ENCODE measurements around the gene NEBL. TPM values are rescaled to one million over a fixed set of nuclear protein-coding genes. Genes with fewer than 3 reads are reported as not detected.

The NEBL gene
- total RNA-seq, 1 donor from 2014 or later, result 0.74 TPM

- Mint-ChIP-seq H3K27ac (ENCODE audit: unreplicated experiment) (no peak overlapping the region), H3K27me3 (ENCODE audit: unreplicated experiment) (peaks cover 1% of the 10 kb centered on the region), H3K36me3 (ENCODE audit: unreplicated experiment) (no peaks in the 10 kb centered on the region), H3K4me3 (ENCODE audit: unreplicated experiment) (no peak overlapping the region), H3K9me3 (ENCODE audit: unreplicated experiment) (no peaks in the 10 kb centered on the region), H3K4me1 (ENCODE audit: low read depth, unreplicated experiment) (no peaks in the 10 kb centered on the region)
- no peak for TF ChIP-seq CTCF (IDR thresholded peaks at IDR 0.05; ENCODE audit: partially characterized antibody, unreplicated experiment)
- no peak for DNase-seq
Measured at GRCh38 chr10:20778008-20778757, 118.9 kb downstream of the NEBL start.

- H3K27me3 Mint-ChIP-seq (ENCODE audit: unreplicated experiment), result peaks cover 1% of the 10 kb centered on the region
- no peak overlapping the region for H3K27ac Mint-ChIP-seq (ENCODE audit: unreplicated experiment)
Measured at GRCh38 chr10:20776384-20777118, 120.6 kb downstream of the NEBL start.

GRCh38 chr10:20771051-20771450 lies 126.1 kb downstream of the NEBL start:
- Mint-ChIP-seq H3K27ac (ENCODE audit: unreplicated experiment) (no peak overlapping the region), H3K4me1 (ENCODE audit: low read depth, unreplicated experiment) (no peaks in the 10 kb centered on the region), H3K9me3 (ENCODE audit: unreplicated experiment) (no peaks in the 10 kb centered on the region), H3K4me3 (ENCODE audit: unreplicated experiment) (no peak overlapping the region), H3K27me3 (ENCODE audit: unreplicated experiment) (peaks cover 1% of the 10 kb centered on the region), H3K36me3 (ENCODE audit: unreplicated experiment) (no peaks in the 10 kb centered on the region)
- no peak for TF ChIP-seq CTCF (IDR thresholded peaks at IDR 0.05; ENCODE audit: partially characterized antibody, unreplicated experiment)
- DNase-seq, result no peak

More at GRCh38 chr10:20776384-20777118, 120.6 kb downstream of the NEBL start:
- no peak for TF ChIP-seq CTCF (IDR thresholded peaks at IDR 0.05; ENCODE audit: partially characterized antibody, unreplicated experiment)
- Mint-ChIP-seq H3K36me3 (ENCODE audit: unreplicated experiment) (no peaks in the 10 kb centered on the region), H3K4me3 (ENCODE audit: unreplicated experiment) (no peak overlapping the region), H3K9me3 (ENCODE audit: unreplicated experiment) (no peaks in the 10 kb centered on the region), H3K4me1 (ENCODE audit: low read depth, unreplicated experiment) (no peaks in the 10 kb centered on the region)
- no peak for DNase-seq

- no peak overlapping the region for H3K27ac Mint-ChIP-seq (ENCODE audit: unreplicated experiment)
- H3K4me1 Mint-ChIP-seq (ENCODE audit: low read depth, unreplicated experiment), result no peaks in the 10 kb centered on the region
- H3K9me3 Mint-ChIP-seq (ENCODE audit: unreplicated experiment), result no peaks in the 10 kb centered on the region
- no peaks in the 10 kb centered on the region for H3K36me3 Mint-ChIP-seq (ENCODE audit: unreplicated experiment)
- no peak overlapping the region for H3K4me3 Mint-ChIP-seq (ENCODE audit: unreplicated experiment)
- no peak for DNase-seq
- no peak for TF ChIP-seq CTCF (IDR thresholded peaks at IDR 0.05; ENCODE audit: partially characterized antibody, unreplicated experiment)
- H3K27me3 Mint-ChIP-seq (ENCODE audit: unreplicated experiment), result peaks cover 1% of the 10 kb centered on the region
Measured at GRCh38 chr10:20769481-20769880, 127.6 kb downstream of the NEBL start.

GRCh38 chr10:20768843-20769242 lies 128.3 kb downstream of the NEBL start:
- H3K9me3 Mint-ChIP-seq (ENCODE audit: unreplicated experiment), result no peaks in the 10 kb centered on the region
- no peaks in the 10 kb centered on the region for H3K4me1 Mint-ChIP-seq (ENCODE audit: low read depth, unreplicated experiment)
- no peak overlapping the region for H3K4me3 Mint-ChIP-seq (ENCODE audit: unreplicated experiment)
- DNase-seq, result no peak
- no peaks in the 10 kb centered on the region for H3K36me3 Mint-ChIP-seq (ENCODE audit: unreplicated experiment)
- peaks cover 1% of the 10 kb centered on the region for H3K27me3 Mint-ChIP-seq (ENCODE audit: unreplicated experiment)
- peak; percentile 18 for TF ChIP-seq CTCF (IDR thresholded peaks at IDR 0.05; ENCODE audit: partially characterized antibody, unreplicated experiment)
- no peak overlapping the region for H3K27ac Mint-ChIP-seq (ENCODE audit: unreplicated experiment)

Measured in glutamatergic neuron (in vitro differentiated cells).